ENCODE results near the gene INF2.
"Not testable (repeated sequence)": the region's sequence is repeated elsewhere in the genome, so short reads cannot be mapped to it uniquely, and the experiment has no call there.

Gene INF2

GRCh38 chr14:104724407-104724980 is 35.1 kb downstream of the INF2 start:
- DNase-seq: no peak

GRCh38 chr14:104724981-104725771 is 35.8 kb downstream of the INF2 start:
- no peak for DNase-seq

- DNase-seq: no peak
These were observed 36.5 kb downstream of the INF2 start for GRCh38 chr14:104725772-104726548.

- DNase-seq: no peak
These were observed 37.4 kb downstream of the INF2 start for GRCh38 chr14:104726600-104727451.

- no peak for DNase-seq
These were observed 39.2 kb downstream of the INF2 start for GRCh38 chr14:104728631-104729030.

- not testable (repeated sequence) for DNase-seq
These were observed 39.9 kb downstream of the INF2 start for GRCh38 chr14:104729176-104729834.

- no peak for DNase-seq
These were observed 40.4 kb downstream of the INF2 start for GRCh38 chr14:104729835-104730181.

GRCh38 chr14:104730487-104730886 is 41.1 kb downstream of the INF2 start:
- no peak for DNase-seq

- DNase-seq: no peak
These were observed 42.2 kb downstream of the INF2 start for GRCh38 chr14:104731320-104732294.

- DNase-seq: no peak
These were observed 43.0 kb downstream of the INF2 start for GRCh38 chr14:104732355-104732804.

GRCh38 chr14:104732931-104733681 is 43.7 kb downstream of the INF2 start:
- no peak for DNase-seq

- DNase-seq: no peak
These were observed 44.7 kb downstream of the INF2 start for GRCh38 chr14:104734051-104734587.

- DNase-seq: no peak
These were observed 45.2 kb downstream of the INF2 start for GRCh38 chr14:104734601-104734990.

GRCh38 chr14:104734991-104735779 is 45.8 kb downstream of the INF2 start:
- no peak for DNase-seq

GRCh38 chr14:104735830-104736642 is 46.6 kb downstream of the INF2 start:
- no peak for DNase-seq

- DNase-seq: no peak
These were observed 49.1 kb downstream of the INF2 start for GRCh38 chr14:104738375-104739019.

GRCh38 chr14:104739026-104739425 is 49.6 kb downstream of the INF2 start:
- no peak for DNase-seq

Data from NCI-H510A (cell line).